T-cell (primary cell): Measurements from ENCODE around the gene FAM187B. TPM values are rescaled to one million over a fixed set of nuclear protein-coding genes. Genes with fewer than 3 reads are reported as not detected.

Experiments used
- ATAC-seq, 4 experiments: fragments of 200-7000 bp in 3 of 4; fragments of 150-1000 bp in 1 of 4; cut with Tn5 transposase; replicated peaks in 1 of 4; 1 replicate in 3 of 4; 2 replicates in 1 of 4; pipeline ENCODE4 v1.10.0; 2021; ENCODE audit warnings: moderate library complexity in 3 of 4, mild to moderate bottlenecking in 2 of 4, moderate number of reproducible peaks in 1 of 4
- CTCF ChIA-PET, 2 donors: fragments of 300-600 bp; sonication (Branson Sonifier 250); formaldehyde crosslinking; loops; one replicate each; lab custom pipeline; 2022; ENCODE audit warnings: antibody characterized with exemption in 2 of 2; lab: Charles Lee
- POLR2A ChIA-PET, 2 donors: fragments of 300-600 bp; sonication (Branson Sonifier 250); formaldehyde crosslinking; loops; one replicate each; lab custom pipeline; 2022; ENCODE audit warnings: antibody characterized with exemption in 2 of 2; lab: Charles Lee
- DNase-seq, 35 experiments: peaks; one replicate each; pipeline versions ENCODE4 v3.0.0 to v3.0.0-alpha.2; 2013 to 2023
- H3K27ac ChIP-seq: one replicate; pipeline ENCODE4 v1.5.1; 2013; ENCODE audit warnings: low read length
- H3K27me3 ChIP-seq, 2 experiments: replicated peaks in 1 of 2; 1 replicate in 1 of 2; 2 replicates in 1 of 2; pipeline versions ENCODE4 v1.6.1 to v1.7.0; 2013; ENCODE audit warnings: low read length in 1 of 2, mixed read lengths in 1 of 2; ENCODE audit not compliant: control insufficient read depth in 2 of 2, insufficient read depth in 2 of 2; ENCODE audit errors: extremely low read depth in 1 of 2
- H3K36me3 ChIP-seq, 2 donors: 1 replicate in 1 of 2; 2 replicates in 1 of 2; pipeline versions ENCODE4 v1.6.1 to v1.7.0; 2013; ENCODE audit warnings: low read length in 1 of 2; ENCODE audit not compliant: control insufficient read depth in 2 of 2, insufficient read depth in 1 of 2; ENCODE audit errors: extremely low read depth in 1 of 2
- H3K4me1 ChIP-seq, 2 experiments: 1 replicate in 1 of 2; 2 replicates in 1 of 2; pipeline versions ENCODE4 v1.6.1 to v1.7.0; 2013; ENCODE audit warnings: low read length in 2 of 2, mixed read lengths in 1 of 2; ENCODE audit not compliant: insufficient read depth in 2 of 2, control insufficient read depth in 1 of 2; ENCODE audit errors: extremely low read depth in 1 of 2
- H3K4me3 ChIP-seq, 2 donors: 1 replicate in 1 of 2; 2 replicates in 1 of 2; pipeline versions ENCODE4 v1.5.1 to v1.7.0; 2013; ENCODE audit warnings: mild to moderate bottlenecking in 2 of 2, low read length in 1 of 2, moderate library complexity in 1 of 2; ENCODE audit not compliant: control insufficient read depth in 1 of 2; ENCODE audit errors: extremely low read depth in 1 of 2
- H3K9me3 ChIP-seq: 2 replicates; pipeline ENCODE4 v1.7.0; 2013
- H3K27ac Mint-ChIP-seq, 2 donors: one replicate each; pipeline ENCODE4 v1.8.0; 2020 to 2021; ENCODE audit warnings: mild to moderate bottlenecking in 2 of 2, mixed read lengths in 2 of 2
- H3K27me3 Mint-ChIP-seq, 2 donors: one replicate each; pipeline ENCODE4 v1.8.0; 2021 to 2022; ENCODE audit warnings: mixed read lengths in 2 of 2
- H3K36me3 Mint-ChIP-seq: one replicate; pipeline ENCODE4 v1.8.0; 2021; ENCODE audit warnings: mixed read lengths
- H3K4me1 Mint-ChIP-seq, 3 donors: one replicate each; pipeline ENCODE4 v1.8.0; 2020 to 2022; ENCODE audit warnings: mixed read lengths in 3 of 3, mild to moderate bottlenecking in 1 of 3
- H3K4me3 Mint-ChIP-seq, 3 donors: one replicate each; pipeline ENCODE4 v1.8.0; 2020 to 2022; ENCODE audit warnings: mild to moderate bottlenecking in 3 of 3, mixed read lengths in 3 of 3, moderate library complexity in 3 of 3
- H3K9me3 Mint-ChIP-seq, 3 donors: one replicate each; pipeline ENCODE4 v1.8.0; 2020 to 2022; ENCODE audit warnings: mixed read lengths in 3 of 3
- WGBS: methylation state at CpG from one replicate; pipeline ENCODE4 v1.1.5; 2013; ENCODE audit warnings: missing lambda C conversion rate; ENCODE audit not compliant: insufficient coverage; 5-methylcytosine and 5-hydroxymethylcytosine counted together
- total RNA-seq, 35 experiments: library from RNA in 6 of 35; stranded (reverse) in 6 of 35; fragments of 120-200 nt in 1 of 35; gene quantifications; one replicate each; pipeline versions ENCODE4 v1.2.1 to v1.2.4 and lab custom pipeline; 2013 to 2026

The FAM187B gene
- total RNA-seq, 5 donors from 2014 or later (not counting 1 experiment from before 2014, with no cell fraction given), result not detected

DNA sequence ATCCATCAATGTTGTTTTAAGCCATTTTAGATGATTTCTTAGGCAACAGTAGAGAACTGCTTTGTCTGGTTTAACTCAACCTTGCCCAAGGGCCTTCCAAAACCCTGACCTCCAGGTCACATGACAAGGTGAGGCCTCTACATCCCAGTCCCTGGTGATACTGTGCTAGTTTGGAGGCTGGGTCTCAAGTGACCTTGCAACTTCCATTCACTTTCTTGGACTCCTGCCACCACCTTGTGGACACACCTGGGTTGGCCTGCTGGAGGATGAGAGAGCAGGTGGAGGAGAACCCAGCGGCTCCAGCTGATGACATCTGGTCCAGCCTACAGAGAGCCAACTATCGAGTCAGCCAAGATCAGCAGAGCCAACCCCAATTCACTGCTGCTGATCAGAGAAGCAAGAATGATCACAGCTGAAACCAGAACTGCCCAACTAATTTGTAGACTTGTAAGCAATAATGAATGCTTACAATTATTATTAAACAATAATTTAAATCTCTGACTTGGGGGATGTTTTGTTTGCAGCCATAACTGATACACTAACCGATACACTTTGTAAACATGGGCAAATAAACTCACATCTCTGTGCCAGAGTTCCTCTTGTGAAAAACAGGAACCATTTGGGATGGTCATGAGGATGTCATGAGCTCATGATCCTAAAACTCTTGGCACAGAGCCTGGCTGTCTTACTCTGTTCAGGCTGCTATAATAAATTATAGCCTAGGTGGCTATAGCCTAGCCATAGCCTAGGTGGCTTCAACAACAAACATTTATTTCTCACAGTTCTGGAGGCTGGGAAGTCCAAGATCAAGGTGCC, 11.5 kb downstream of the FAM187B start:
- POLR2A ChIA-PET, result interaction anchor here (0.5 to 0.7 kb wide), 3 partner anchors 9 to 65 kb away, joined by 3 to 8 read pairs (median 7); no protein-coding TSS in a partner anchor
- Mint-ChIP-seq H3K27me3 (no peaks in the 10 kb centered on the region), H3K4me1 (peaks cover 45 to 72% (median 68%) of the 10 kb centered on the region in 3 donors), H3K36me3 (peaks cover 6% of the 10 kb centered on the region), H3K27ac (peak overlapping the region; percentile 94 to 99), H3K9me3 (peaks cover 0 to 12% (median 0%) of the 10 kb centered on the region in 3 donors), H3K4me3 (no peak overlapping the region)
- DNase-seq, result peak in 21 of 35 experiments; percentile 22 to 63 (median 32)
- Histone ChIP-seq H3K9me3 (no peaks in the 10 kb centered on the region), H3K4me3 (no peak overlapping the region), H3K27me3 (no peaks in the 10 kb centered on the region), H3K4me1 (peaks cover 18 to 58% of the 10 kb centered on the region in 2 experiments), H3K36me3 (no peaks in the 10 kb centered on the region), H3K27ac (peak overlapping the region; percentile 35)
- ATAC-seq, result no peak
- WGBS, result 68% methylated on average over 2 of the region's 3 CpGs
- CTCF ChIA-PET, result no interaction called here

DNA sequence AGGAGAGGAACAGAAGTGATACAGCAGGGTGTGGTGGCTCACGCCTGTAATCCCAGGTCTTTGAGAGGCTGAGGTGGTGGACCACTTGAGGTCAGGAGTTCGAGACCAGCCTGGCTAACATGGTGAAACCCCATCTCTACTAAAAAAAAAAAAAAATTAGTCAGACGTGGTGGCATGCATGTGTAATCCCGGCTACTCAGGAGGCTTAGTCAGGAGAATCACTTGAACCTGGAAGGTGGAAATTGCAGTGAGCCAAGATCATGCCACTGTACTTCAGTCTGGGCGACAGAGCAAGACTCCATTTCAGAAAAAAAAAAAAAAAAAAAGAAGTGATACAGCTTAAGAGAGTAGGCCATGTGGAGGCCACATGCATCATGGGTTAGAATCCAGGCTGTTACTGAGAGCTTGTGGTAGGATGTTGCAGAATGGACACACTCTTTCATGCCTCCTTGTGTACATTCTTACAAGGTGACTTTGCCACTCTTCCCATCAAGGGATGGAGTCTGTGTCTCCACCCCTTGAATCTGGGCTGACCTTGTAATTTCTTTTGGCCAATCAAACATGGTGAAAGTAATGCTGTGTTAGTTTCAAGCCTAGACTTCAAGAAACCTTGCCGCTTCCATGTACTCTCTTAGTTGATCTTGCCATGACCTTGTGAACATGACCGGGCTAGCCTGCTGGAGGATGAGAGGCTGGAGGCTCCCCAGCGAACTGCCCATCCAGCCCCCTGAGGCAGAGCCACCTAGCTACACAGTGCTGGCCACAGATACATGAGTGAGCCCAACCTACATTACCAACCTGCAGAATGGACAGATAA, 12.3 kb downstream of the FAM187B start:
- Mint-ChIP-seq H3K4me3 (no peak overlapping the region), H3K36me3 (peaks cover 6% of the 10 kb centered on the region), H3K27ac (peak overlapping the region; percentile 94 to 99), H3K9me3 (peaks cover 0 to 12% (median 0%) of the 10 kb centered on the region in 3 donors), H3K4me1 (peaks cover 54 to 76% (median 72%) of the 10 kb centered on the region in 3 donors), H3K27me3 (no peaks in the 10 kb centered on the region)
- H3K4me3 ChIP-seq, result no peak overlapping the region
- ATAC-seq, result no peak
- WGBS, result 94% methylated on average over 3 of the region's 8 CpGs
- ChIA-PET POLR2A (interaction anchor here in 1 of 2 donors (0.5 kb wide), 1 partner anchor 64 kb away, joined by 7 read pairs; no protein-coding TSS in a partner anchor), CTCF (interaction anchor here (0.5 to 1.1 kb wide), 2 partner anchors 73 to 75 kb away, joined by 4 read pairs; partner anchors contain the start of gene FXYD7 (in 1 of the 2))
- H3K27ac ChIP-seq, result peak overlapping the region; percentile 35
- DNase-seq, result peak in 1 of 35 experiments; percentile 22
- no peaks in the 10 kb centered on the region for H3K9me3 ChIP-seq
- H3K27me3 ChIP-seq, result no peaks in the 10 kb centered on the region
- H3K36me3 ChIP-seq, result no peaks in the 10 kb centered on the region
- peaks cover 22 to 66% of the 10 kb centered on the region in 2 experiments for H3K4me1 ChIP-seq

DNA sequence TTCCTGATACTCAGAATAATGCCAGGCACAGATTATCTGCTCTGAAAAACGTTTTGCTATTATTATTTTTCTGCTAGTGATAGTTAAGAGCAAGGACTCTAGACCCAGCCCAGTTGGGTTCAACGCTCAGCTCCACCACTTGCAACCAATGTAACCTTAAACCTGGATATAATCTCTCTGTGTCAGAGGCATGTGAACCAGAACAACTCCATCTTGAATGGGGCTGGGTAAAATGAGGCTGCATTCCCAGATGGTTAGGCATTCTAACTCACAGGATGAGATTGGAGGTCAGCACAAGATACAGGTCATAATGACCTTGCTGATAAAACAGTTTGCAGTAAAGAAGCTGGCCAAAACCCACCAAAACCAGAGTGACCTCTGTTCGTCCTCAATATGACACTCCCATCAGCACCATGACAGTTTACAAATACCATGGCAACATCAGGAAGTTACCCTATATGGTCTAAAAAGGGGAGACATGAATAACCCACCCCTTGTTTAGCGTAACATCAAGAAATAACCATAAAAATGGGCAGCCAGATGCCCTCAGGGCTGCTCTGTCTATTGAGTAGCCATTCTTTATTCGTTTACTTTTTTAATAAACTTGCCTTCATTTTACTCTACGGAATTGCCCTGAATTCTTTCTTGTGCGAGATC, 13.6 kb downstream of the FAM187B start:
- peak overlapping the region; percentile 99 to 100 for H3K27ac Mint-ChIP-seq
- Histone ChIP-seq H3K4me3 (no peak overlapping the region), H3K36me3 (no peaks in the 10 kb centered on the region), H3K27me3 (no peaks in the 10 kb centered on the region), H3K27ac (peak overlapping the region; percentile 95), H3K9me3 (no peaks in the 10 kb centered on the region), H3K4me1 (peaks cover 25 to 69% of the 10 kb centered on the region in 2 experiments)
- ChIA-PET CTCF (no interaction called here), POLR2A (no interaction called here)
- WGBS, result 84% methylated on average over 3 of the region's 7 CpGs
- DNase-seq (peak in 1 of 35 experiments; percentile 1), ATAC-seq (no peak)
- H3K4me1 Mint-ChIP-seq, result peaks cover 64 to 78% (median 71%) of the 10 kb centered on the region in 3 donors
- no peak overlapping the region for H3K4me3 Mint-ChIP-seq
- H3K36me3 Mint-ChIP-seq, result peaks cover 6% of the 10 kb centered on the region
- H3K9me3 Mint-ChIP-seq, result peaks cover 0 to 12% (median 0%) of the 10 kb centered on the region in 3 donors
- H3K27me3 Mint-ChIP-seq, result no peaks in the 10 kb centered on the region

DNA sequence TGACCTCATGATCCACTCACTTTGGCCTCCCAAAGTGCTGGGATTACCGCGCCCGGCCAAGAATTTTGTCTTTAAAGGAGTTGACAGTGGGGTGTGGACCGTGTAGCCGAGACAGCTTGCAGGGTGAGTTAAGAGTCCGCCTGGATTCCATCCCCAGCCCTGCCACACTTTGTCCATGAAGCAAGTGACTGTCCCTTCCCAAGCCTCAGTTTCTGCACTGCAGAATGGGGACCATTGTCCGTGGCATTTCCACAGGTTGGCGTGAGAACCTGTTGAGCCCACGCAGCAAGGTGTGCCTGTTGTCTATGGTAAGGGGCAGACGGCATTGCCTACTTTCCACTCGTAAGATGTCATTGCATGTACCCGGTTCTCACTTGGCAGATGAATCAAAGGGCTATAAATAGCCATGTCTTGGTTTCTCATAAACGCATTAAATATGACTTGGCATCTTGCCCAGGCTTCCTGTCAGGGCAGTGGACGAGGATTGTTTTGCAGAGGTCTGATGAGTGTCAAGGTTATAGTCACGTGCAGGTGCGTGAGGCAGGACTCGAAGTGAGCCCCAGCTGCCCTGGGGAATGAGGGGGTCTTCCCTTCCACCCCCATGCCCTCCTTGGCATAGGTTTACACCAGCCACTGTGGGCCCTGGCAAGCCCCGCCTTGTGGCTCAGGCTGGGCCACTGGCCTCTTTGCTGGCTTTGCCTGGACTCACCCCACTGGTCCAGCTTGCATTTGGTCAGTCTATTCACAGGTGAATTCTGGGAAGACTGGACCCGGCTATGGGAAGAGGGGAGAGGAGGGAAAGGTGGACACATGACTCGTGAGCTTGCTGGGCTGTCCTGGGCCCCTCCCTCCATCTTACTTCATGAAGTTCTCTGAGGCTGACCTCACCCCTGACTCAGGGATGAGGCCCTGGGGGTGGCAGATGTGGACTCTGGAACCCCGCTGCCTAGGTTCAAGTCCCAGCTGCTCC, 14.6 kb downstream of the FAM187B start:
- Mint-ChIP-seq H3K36me3 (peaks cover 6% of the 10 kb centered on the region), H3K27ac (peak overlapping the region; percentile 99 to 100), H3K4me3 (peak overlapping the region; percentile 47 to 85 (median 58)), H3K27me3 (no peaks in the 10 kb centered on the region), H3K4me1 (peaks cover 69 to 82% (median 75%) of the 10 kb centered on the region in 3 donors), H3K9me3 (peaks cover 0 to 12% (median 0%) of the 10 kb centered on the region in 3 donors)
- H3K27me3 ChIP-seq, result no peaks in the 10 kb centered on the region
- ATAC-seq (peak; percentile 45 to 59 (median 50)), DNase-seq (peak; percentile 47 to 97 (median 79))
- ChIA-PET POLR2A (no interaction called here), CTCF (no interaction called here)
- peak overlapping the region; percentile 95 for H3K27ac ChIP-seq
- H3K4me1 ChIP-seq, result peaks cover 25 to 76% of the 10 kb centered on the region in 2 experiments
- no peaks in the 10 kb centered on the region for H3K9me3 ChIP-seq
- no peaks in the 10 kb centered on the region for H3K36me3 ChIP-seq
- H3K4me3 ChIP-seq, result peak overlapping the region in 1 of 2 donors; percentile 26
- 9% methylated on average over 10 of the region's 21 CpGs for WGBS

DNA sequence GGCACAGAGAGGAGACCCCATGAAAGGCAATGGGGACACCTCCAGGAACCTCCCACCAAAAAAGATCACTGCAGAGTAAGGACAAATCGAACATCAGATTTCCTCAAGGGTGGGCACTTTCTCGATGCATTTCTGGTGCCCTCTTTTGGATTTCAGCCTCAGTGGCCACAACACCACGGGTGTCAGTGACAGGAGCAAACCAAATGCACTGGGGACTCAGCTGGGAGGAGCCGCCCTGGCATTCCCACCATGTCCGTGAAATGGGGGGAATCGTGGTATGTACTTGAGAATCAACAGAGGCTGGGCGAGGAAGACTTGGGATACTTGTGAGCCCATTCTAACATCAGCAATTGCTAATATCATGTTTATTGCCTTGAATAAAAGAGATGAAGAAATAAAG, 16.3 kb downstream of the FAM187B start:
- Histone ChIP-seq H3K4me1 (peaks cover 32 to 91% of the 10 kb centered on the region in 2 experiments), H3K27ac (peak overlapping the region; percentile 95), H3K9me3 (no peaks in the 10 kb centered on the region), H3K36me3 (no peaks in the 10 kb centered on the region), H3K4me3 (peak overlapping the region in 1 of 2 donors; percentile 27), H3K27me3 (no peaks in the 10 kb centered on the region)
- H3K9me3 Mint-ChIP-seq, result peaks cover 0 to 11% (median 3%) of the 10 kb centered on the region in 3 donors
- H3K4me1 Mint-ChIP-seq, result peaks cover 80 to 91% (median 86%) of the 10 kb centered on the region in 3 donors
- DNase-seq, result no peak
- ATAC-seq, result no peak
- ChIA-PET CTCF (interaction anchor here in 1 of 2 donors (1.6 kb wide), 1 partner anchor 71 kb away, joined by 7 read pairs; no protein-coding TSS in a partner anchor), POLR2A (interaction anchor here in 1 of 2 donors (0.7 to 1.8 kb wide), 2 partner anchors 71 to 145 kb away, joined by 4 to 6 read pairs; no protein-coding TSS in a partner anchor)
- peaks cover 3% of the 10 kb centered on the region for H3K36me3 Mint-ChIP-seq
- H3K27ac Mint-ChIP-seq, result peak overlapping the region; percentile 99 to 100
- peak overlapping the region; percentile 71 to 85 (median 74) for H3K4me3 Mint-ChIP-seq
- 33% methylated on average over 3 of the region's 7 CpGs for WGBS
- no peaks in the 10 kb centered on the region for H3K27me3 Mint-ChIP-seq
